HepG2 (cell line): Measurements from ENCODE around the gene ESYT1. TPM values are rescaled to one million over a fixed set of nuclear protein-coding genes. Genes with fewer than 3 reads are reported as not detected.
A peak's percentile ranks its signal among the peaks of the same experiment; 100 is the strongest.

Experiments
- GFI1 ChIP-seq: sonication (generic); formaldehyde crosslinking; IDR thresholded peaks from 2 replicates; pipeline ENCODE4 v1.5.0; 2020; ENCODE audit warnings: missing genetic modification reagents, mild to moderate bottlenecking, borderline replicate concordance
- GRHL1 ChIP-seq: sonication (generic); formaldehyde crosslinking; conservative IDR thresholded peaks from 2 replicates; pipeline ENCODE4 v1.8.0; 2022; ENCODE audit warnings: missing genetic modification reagents
- HOXA7 ChIP-seq: sonication (generic); formaldehyde crosslinking; IDR thresholded peaks from 2 replicates; pipeline ENCODE4 v1.8.1; 2022; ENCODE audit warnings: mild to moderate bottlenecking, missing genetic modification reagents, moderate library complexity
- MTF1 ChIP-seq: sonication (generic); formaldehyde crosslinking; IDR thresholded peaks from 2 replicates; pipeline ENCODE4 v1.5.0; 2020; ENCODE audit warnings: missing genetic modification reagents
- NFYC ChIP-seq: IDR thresholded peaks from 2 replicates; pipeline ENCODE4 v1.6.1; 2016; ENCODE audit warnings: missing genetic modification reagents, missing compliant biosample characterization
- NONO ChIP-seq, 2 experiments: fragments of 450-650 bp in 1 of 2; sonication (generic) in 1 of 2; formaldehyde crosslinking in 1 of 2; IDR thresholded peaks in 1 of 2; conservative IDR thresholded peaks in 1 of 2; 2 replicates each; pipeline versions ENCODE4 v1.6.1 to v1.8.0; 2017 to 2022; ENCODE audit warnings: mild to moderate bottlenecking in 1 of 2, missing genetic modification reagents in 1 of 2, moderate library complexity in 1 of 2
- RERE ChIP-seq: IDR thresholded peaks from 2 replicates; pipeline ENCODE4 v1.6.1; 2016; ENCODE audit warnings: low read depth, missing genetic modification reagents, missing compliant biosample characterization
- SRY ChIP-seq: sonication (generic); formaldehyde crosslinking; IDR thresholded peaks from 2 replicates; pipeline ENCODE4 v1.8.0; 2022; ENCODE audit warnings: mild to moderate bottlenecking, missing genetic modification reagents
- ZBTB38 ChIP-seq: sonication (generic); formaldehyde crosslinking; IDR thresholded peaks from 2 replicates; pipeline ENCODE4 v1.5.1; 2020; ENCODE audit warnings: mild to moderate bottlenecking, missing genetic modification reagents
- ZBTB40 ChIP-seq, 2 experiments: fragments of 450-650 bp in 1 of 2; sonication (generic) in 1 of 2; formaldehyde crosslinking in 1 of 2; IDR thresholded peaks; 2 replicates each; pipeline versions ENCODE4 v1.6.1 to v1.8.0; 2016 to 2022; ENCODE audit warnings: antibody characterized with exemption in 1 of 2, mild to moderate bottlenecking in 1 of 2, missing genetic modification reagents in 1 of 2
- polyA plus RNA-seq, 8 experiments: library from polyadenylated mRNA; depleted of rRNA in 3 of 8; stranded (reverse) in 7 of 8; unstranded in 1 of 8; fragments of >200 nt; fragmentation: Illumina TruSeq in 4 of 8; extraction: Trizol in 4 of 8; gene quantifications; 2 replicates each; pipeline versions ENCODE4 v1.2.1 to v1.2.3, GENCODE V29; 2011 to 2016; ENCODE audit warnings: low read depth in 4 of 8, missing spikeins in 1 of 8, mixed read lengths in 1 of 8; ENCODE audit not compliant: insufficient read depth in 1 of 8
- total RNA-seq, 5 experiments: library from RNA; depleted of rRNA; stranded (reverse); fragments of >200 nt; fragmentation: Illumina TruSeq; extraction: Trizol; gene quantifications; 2 replicates each; pipeline ENCODE4 v1.2.3, GENCODE V29; 2016; ENCODE audit warnings: low read depth in 1 of 5

The ESYT1 gene
- total and polyA plus RNA-seq, 2 of the 13 experiments (the other 11 are each of a cell fraction or from before 2014, with no cell fraction given): 66.9 to 71.0 TPM

- TF ChIP-seq NFYC (CRISPR knock-in tag) (peak; percentile 53; the same call in 1 of the 2 replicates), GFI1 (CRISPR knock-in tag) (peak; percentile 91), MTF1 (no peak), ZBTB38 (CRISPR knock-in tag) (peak; percentile 61; the same call in 1 of the 2 replicates), ZBTB40 (IDR thresholded peaks at IDR 0.05) (no peak), ZBTB40 (CRISPR knock-in tag; IDR thresholded peaks at IDR 0.05) (peak; percentile 88; the same call in 1 of the 2 replicates), GRHL1 (CRISPR knock-in tag) (no peak), HOXA7 (CRISPR knock-in tag) (no peak), NONO (IDR thresholded peaks at IDR 0.05) (no peak), NONO (CRISPR knock-in tag; conservative IDR thresholded peaks at IDR 0.05) (peak; percentile 97), SRY (CRISPR knock-in tag) (no peak), RERE (CRISPR knock-in tag) (peak; percentile 90)
Observed at GRCh38 chr12:56081393-56082347, 46.4 kb upstream of the ESYT1 start (continued).
